ENCODE results near the gene GP9. TPM values are rescaled to one million over a fixed set of nuclear protein-coding genes. Genes with fewer than 3 reads are reported as not detected.
A peak's percentile ranks its signal among the peaks of the same experiment; 100 is the strongest.
"Not testable (repeated sequence)": the region's sequence is repeated elsewhere in the genome, so short reads cannot be mapped to it uniquely, and the experiment has no call there.

Gene GP9
- total RNA-seq, 4 donors from 2014 or later = not detected

- H3K4me1 ChIP-seq = peaks cover 0 to 24% (median 0%) of the 10 kb centered on the region in 4 donors
- TF ChIP-seq POLR2A (IDR thresholded peaks at IDR 0.05) = no peak
- TF ChIP-seq, protein P1, sequence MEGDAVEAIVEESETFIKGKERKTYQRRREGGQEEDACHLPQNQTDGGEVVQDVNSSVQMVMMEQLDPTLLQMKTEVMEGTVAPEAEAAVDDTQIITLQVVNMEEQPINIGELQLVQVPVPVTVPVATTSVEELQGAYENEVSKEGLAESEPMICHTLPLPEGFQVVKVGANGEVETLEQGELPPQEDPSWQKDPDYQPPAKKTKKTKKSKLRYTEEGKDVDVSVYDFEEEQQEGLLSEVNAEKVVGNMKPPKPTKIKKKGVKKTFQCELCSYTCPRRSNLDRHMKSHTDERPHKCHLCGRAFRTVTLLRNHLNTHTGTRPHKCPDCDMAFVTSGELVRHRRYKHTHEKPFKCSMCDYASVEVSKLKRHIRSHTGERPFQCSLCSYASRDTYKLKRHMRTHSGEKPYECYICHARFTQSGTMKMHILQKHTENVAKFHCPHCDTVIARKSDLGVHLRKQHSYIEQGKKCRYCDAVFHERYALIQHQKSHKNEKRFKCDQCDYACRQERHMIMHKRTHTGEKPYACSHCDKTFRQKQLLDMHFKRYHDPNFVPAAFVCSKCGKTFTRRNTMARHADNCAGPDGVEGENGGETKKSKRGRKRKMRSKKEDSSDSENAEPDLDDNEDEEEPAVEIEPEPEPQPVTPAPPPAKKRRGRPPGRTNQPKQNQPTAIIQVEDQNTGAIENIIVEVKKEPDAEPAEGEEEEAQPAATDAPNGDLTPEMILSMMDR (IDR thresholded peaks at IDR 0.05) = no peak
- no peaks in the 10 kb centered on the region for H3K9me3 ChIP-seq
- H3K27ac ChIP-seq = peak overlapping the region in 3 of 4 donors; percentile 17 to 78 (median 70)
- no peak overlapping the region for H3K4me3 ChIP-seq
- no peaks in the 10 kb centered on the region for H3K36me3 ChIP-seq
- H3K27me3 ChIP-seq = no peaks in the 10 kb centered on the region
- DNase-seq = peak in 2 of 3 donors; percentile 64 to 72
These were observed 4.6 kb downstream of the GP9 start for GRCh38 chr3:129065016-129065719.

- TF ChIP-seq, protein P1 (IDR thresholded peaks at IDR 0.05) = no peak
- no peak for TF ChIP-seq POLR2A (IDR thresholded peaks at IDR 0.05)
- H3K27me3 ChIP-seq = no peaks in the 10 kb centered on the region
- H3K27ac ChIP-seq = peak overlapping the region in 2 of 4 donors; percentile 70 to 78
- H3K4me1 ChIP-seq = peaks cover 0 to 24% (median 0%) of the 10 kb centered on the region in 4 donors
- no peak overlapping the region for H3K4me3 ChIP-seq
- DNase-seq = no peak
- no peaks in the 10 kb centered on the region for H3K36me3 ChIP-seq
- no peaks in the 10 kb centered on the region for H3K9me3 ChIP-seq
These were observed 5.1 kb downstream of the GP9 start for GRCh38 chr3:129065720-129066073.

DNA sequence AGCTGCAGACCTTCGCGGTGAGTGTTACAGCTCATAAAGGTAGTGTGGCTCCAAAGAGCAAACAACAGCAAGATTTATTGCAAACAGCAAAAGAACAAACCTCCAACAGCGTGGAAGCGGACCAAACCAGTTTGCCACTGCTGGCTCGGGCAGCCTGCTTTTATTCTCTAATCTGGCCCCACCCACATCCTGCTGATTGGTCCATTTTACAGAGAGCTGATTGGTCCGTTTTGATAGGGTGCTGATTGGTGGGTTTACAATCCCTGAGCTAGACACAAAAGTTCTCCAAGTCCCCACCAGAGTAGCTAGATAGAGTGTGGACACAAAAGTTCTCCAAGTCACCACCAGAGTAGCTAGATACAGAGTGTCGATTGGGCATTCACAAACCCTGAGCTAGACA is 7.1 kb downstream of the GP9 start:
- DNase-seq, H3K4me3 ChIP-seq, H3K9me3 ChIP-seq, H3K36me3 ChIP-seq, H3K27me3 ChIP-seq: not testable (repeated sequence)
- Histone ChIP-seq H3K4me1 (peaks cover 0 to 24% (median 0%) of the 10 kb centered on the region in 4 donors), H3K27ac (peak overlapping the region in 1 of 4 donors; percentile 19)
- TF ChIP-seq, protein P1 (IDR thresholded peaks at IDR 0.05) = peak in 1 of 6 experiments; percentile 5
- TF ChIP-seq POLR2A (IDR thresholded peaks at IDR 0.05) = peak in 1 of 2 donors; percentile 52

GRCh38 chr3:129068291-129068886 is 7.8 kb downstream of the GP9 start:
- DNase-seq = no peak
- H3K27ac ChIP-seq = peak overlapping the region in 2 of 4 donors; percentile 15 to 19
- H3K4me1 ChIP-seq = peaks cover 0 to 24% (median 0%) of the 10 kb centered on the region in 4 donors
- TF ChIP-seq POLR2A (IDR thresholded peaks at IDR 0.05) = no peak
- TF ChIP-seq, protein P1 (IDR thresholded peaks at IDR 0.05) = no peak
- H3K36me3 ChIP-seq = no peaks in the 10 kb centered on the region
- no peaks in the 10 kb centered on the region for H3K9me3 ChIP-seq
- H3K4me3 ChIP-seq = peak overlapping the region; percentile 15 to 48 (median 32)
- H3K27me3 ChIP-seq = no peaks in the 10 kb centered on the region

DNA sequence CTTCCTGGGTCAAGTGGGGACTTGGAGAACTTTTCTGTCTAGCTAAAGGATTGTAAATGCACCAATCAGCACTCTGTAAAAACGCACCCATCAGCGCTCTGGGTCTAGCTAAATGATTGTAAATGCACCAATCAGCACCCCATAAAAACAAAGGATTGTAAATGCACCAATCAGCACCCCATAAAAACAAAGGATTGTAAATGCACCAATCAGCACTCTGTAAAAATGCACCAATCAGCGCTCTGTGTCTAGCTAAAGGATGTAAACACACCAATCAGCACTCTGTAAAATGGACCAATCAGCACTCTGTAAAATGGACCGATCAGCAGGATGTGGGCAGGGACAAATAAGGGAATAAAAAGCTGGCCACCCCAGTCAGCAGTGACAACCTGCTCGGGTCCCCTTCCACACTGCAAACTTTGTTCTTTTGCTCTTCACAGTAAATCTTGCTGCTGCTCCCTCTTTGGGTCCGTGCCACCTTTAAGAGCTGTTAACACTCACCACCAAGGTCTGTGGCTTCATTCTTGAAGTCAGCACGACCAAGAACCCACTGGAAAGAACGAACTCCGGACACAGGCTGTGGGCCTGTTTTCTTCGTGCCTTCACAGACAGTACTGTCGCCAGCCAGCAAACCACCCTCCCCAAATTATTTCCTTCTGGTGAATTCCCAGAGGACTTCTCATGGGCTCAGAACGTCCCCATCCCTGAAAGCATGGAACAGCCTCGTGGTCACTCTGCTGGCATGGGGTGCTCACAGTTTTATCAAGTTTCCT is 8.9 kb downstream of the GP9 start:
- not testable (repeated sequence) for H3K36me3 ChIP-seq, H3K9me3 ChIP-seq, H3K4me3 ChIP-seq, DNase-seq, H3K27me3 ChIP-seq, H3K27ac ChIP-seq
- H3K4me1 ChIP-seq = peaks cover 0 to 22% (median 0%) of the 10 kb centered on the region in 4 donors
